ENCODE data around the gene SLC6A5.

- TF ChIP-seq POLR2AphosphoS5 (IDR thresholded peaks at IDR 0.05) = no peak
- TF ChIP-seq CTCF (IDR thresholded peaks at IDR 0.05) = no peak
- no peak for TF ChIP-seq EP300 (IDR thresholded peaks at IDR 0.05)
- no peak for TF ChIP-seq POLR2A (IDR thresholded peaks at IDR 0.05; ENCODE audit: low read depth)
Observed at GRCh38 chr11:20598492-20598891, 916 bp upstream of the SLC6A5 start.
